CD4-positive, alpha-beta T cell treated with Interleukin-4 for 1 hour (primary cell): ENCODE results near the gene FAM200B.

Source experiments
- DNase-seq, 2 donors: peaks; one replicate each; pipeline ENCODE4 v3.0.0-alpha.2; 2020 to 2022

FAM200B gene

GRCh38 chr4:15738877-15739276 lies 57.2 kb downstream of the FAM200B start:
- no peak for DNase-seq
